GM20431 (cell line): ENCODE data around the gene PRPF6.

Experiments used
- in situ Hi-C: fragments of 300-500 bp; cut with MseI, MboI; formaldehyde crosslinking; loops from one replicate; pipeline ENCODE4 v1.15.0; 2020; ENCODE audit warnings: low sequenced_read_pairs; ENCODE audit not compliant: unreplicated experiment

The PRPF6 gene

GRCh38 chr20:64042054-64042781 lies 61.3 kb downstream of the PRPF6 start:
- in situ Hi-C loops, result no loop called here

- in situ Hi-C loops, result no loop called here
Measured at GRCh38 chr20:64043768-64044167, 62.8 kb downstream of the PRPF6 start.

GRCh38 chr20:64044484-64045247 lies 63.7 kb downstream of the PRPF6 start:
- in situ Hi-C loops, result no loop called here

- in situ Hi-C loops, result no loop called here
Measured at GRCh38 chr20:64045346-64046011, 64.5 kb downstream of the PRPF6 start.

GRCh38 chr20:64047046-64047389 lies 66.1 kb downstream of the PRPF6 start:
- in situ Hi-C loops, result no loop called here

- in situ Hi-C loops, result no loop called here
Measured at GRCh38 chr20:64047968-64048401, 67.1 kb downstream of the PRPF6 start.

- in situ Hi-C loops, result no loop called here
Measured at GRCh38 chr20:64048402-64049044, 67.6 kb downstream of the PRPF6 start.

- in situ Hi-C loops, result no loop called here
Measured at GRCh38 chr20:64049060-64049877, 68.3 kb downstream of the PRPF6 start, which contains the start of gene SOX18. Gene SOX18, minus strand, starts transcription at chr20:64049639. Its CDS starts 123 bp downstream, at chr20:64049516.

GRCh38 chr20:64049878-64050260 lies 68.9 kb downstream of the PRPF6 start:
- in situ Hi-C loops, result no loop called here

GRCh38 chr20:64050261-64051032 lies 69.5 kb downstream of the PRPF6 start:
- in situ Hi-C loops, result no loop called here

- in situ Hi-C loops, result no loop called here
Measured at GRCh38 chr20:64051033-64051452, 70.1 kb downstream of the PRPF6 start.

- in situ Hi-C loops, result no loop called here
Measured at GRCh38 chr20:64051561-64052325, 70.8 kb downstream of the PRPF6 start.

- in situ Hi-C loops, result no loop called here
Measured at GRCh38 chr20:64052326-64052722, 71.4 kb downstream of the PRPF6 start.

GRCh38 chr20:64052987-64053840 lies 72.3 kb downstream of the PRPF6 start:
- in situ Hi-C loops, result no loop called here

GRCh38 chr20:64053841-64054661 lies 73.1 kb downstream of the PRPF6 start:
- in situ Hi-C loops, result no loop called here

GRCh38 chr20:64055396-64055892 lies 74.5 kb downstream of the PRPF6 start:
- in situ Hi-C loops, result no loop called here
